ENCODE measurements around the gene PCNX2. TPM values are rescaled to one million over a fixed set of nuclear protein-coding genes. Genes with fewer than 3 reads are reported as not detected.

The PCNX2 gene
- total and polyA plus RNA-seq, 2 of the 13 experiments (the other 11 are each of a cell fraction or from before 2014, with no cell fraction given): 0.11 to 0.42 TPM

GRCh38 chr1:233075915-233076295, 219.6 kb downstream of the PCNX2 start:
- Histone ChIP-seq H2AFZ (ENCODE audit: low read length) (no peak overlapping the region), H3K27ac (ENCODE audit: extremely low read length, insufficient read depth, low read length) (no peak overlapping the region), H3K27me3 (ENCODE audit: control insufficient read depth in 1 of 2, insufficient read depth in 2 of 2, low read length in 2 of 2) (no peaks in the 10 kb centered on the region), H3K4me2 (ENCODE audit: low read depth, low read length) (no peak overlapping the region), H3K79me2 (ENCODE audit: insufficient read depth, low read length) (no peaks in the 10 kb centered on the region), H3K36me3 (replicated peaks in 1 of 2; ENCODE audit: control insufficient read depth in 1 of 2, insufficient read depth in 2 of 2, low read length in 2 of 2) (no peaks in the 10 kb centered on the region), H3K4me3 (replicated peaks in 1 of 3; ENCODE audit: insufficient read depth in 1 of 3, low read depth in 2 of 3, low read length in 3 of 3) (no peak overlapping the region), H4K20me1 (ENCODE audit: insufficient read depth, low read length) (no peaks in the 10 kb centered on the region), H3K4me1 (ENCODE audit: insufficient read depth, low read length) (no peaks in the 10 kb centered on the region), H3K9me3 (ENCODE audit: low read length) (no peaks in the 10 kb centered on the region), H3K9ac (ENCODE audit: insufficient read depth, low read depth, low read length) (no peak overlapping the region)
- ATAC-seq: no peak
- FAIRE-seq: no peak
- TF ChIP-seq ZNF552 (CRISPR knock-in tag; IDR thresholded peaks at IDR 0.05; ENCODE audit: borderline replicate concordance): no peak
- no peak for TF ChIP-seq ZNF724P (CRISPR knock-in tag; IDR thresholded peaks at IDR 0.05; ENCODE audit: borderline replicate concordance)
- no peak for DNase-seq (ENCODE audit: low spot score)
- CTCF ChIA-PET (ENCODE audit: low intra/inter-chr PET ratio, low total read pairs): no interaction called here
- in situ Hi-C loops (cut with HindIII; ENCODE audit: extremely low pct_ligation_motif_present, low pct_unique_long_range_greater_than_20kb): no loop called here
- 0% methylated on average over 1 of the region's 1 CpG for WGBS (ENCODE audit: low lambda C conversion rate)
- intact Hi-C loops (cut with micrococcal nuclease; ENCODE audit: unreplicated experiment): no loop called here
- POLR2A ChIA-PET: no interaction called here
- BruUV-seq (replicated peaks): no TSS peak

DNA sequence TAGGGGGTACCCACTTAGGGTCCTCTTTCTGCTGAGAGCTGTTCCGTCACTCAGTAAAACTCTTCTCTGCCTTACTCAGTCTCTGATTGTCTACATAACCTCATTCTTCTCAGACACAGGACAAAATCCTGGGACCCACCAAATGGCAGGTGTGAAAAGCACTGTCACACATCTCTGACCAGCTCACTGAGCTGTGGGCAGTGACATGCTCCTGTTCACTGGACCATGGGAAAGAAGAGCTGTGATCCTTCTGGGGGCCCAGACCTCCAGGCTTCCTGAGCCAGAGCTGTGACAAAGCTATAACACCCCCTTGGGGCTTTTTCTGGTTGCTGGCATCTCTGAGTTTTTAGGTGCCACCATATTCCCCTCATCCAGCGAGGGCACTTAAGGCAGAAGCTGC, 229.4 kb downstream of the PCNX2 start:
- 27% methylated on average over 2 of the region's 2 CpGs for WGBS (ENCODE audit: low lambda C conversion rate)
- no peak for DNase-seq (ENCODE audit: low spot score)
- Histone ChIP-seq H3K4me3 (replicated peaks in 1 of 3; ENCODE audit: insufficient read depth in 1 of 3, low read depth in 2 of 3, low read length in 3 of 3) (no peak overlapping the region), H3K79me2 (ENCODE audit: insufficient read depth, low read length) (no peaks in the 10 kb centered on the region), H4K20me1 (ENCODE audit: insufficient read depth, low read length) (no peaks in the 10 kb centered on the region), H3K9me3 (ENCODE audit: low read length) (no peaks in the 10 kb centered on the region), H3K4me2 (ENCODE audit: low read depth, low read length) (no peak overlapping the region), H3K27me3 (ENCODE audit: control insufficient read depth in 1 of 2, insufficient read depth in 2 of 2, low read length in 2 of 2) (no peaks in the 10 kb centered on the region), H2AFZ (ENCODE audit: low read length) (no peak overlapping the region), H3K4me1 (ENCODE audit: insufficient read depth, low read length) (no peaks in the 10 kb centered on the region), H3K36me3 (replicated peaks in 1 of 2; ENCODE audit: control insufficient read depth in 1 of 2, insufficient read depth in 2 of 2, low read length in 2 of 2) (no peaks in the 10 kb centered on the region), H3K9ac (ENCODE audit: insufficient read depth, low read depth, low read length) (no peak overlapping the region), H3K27ac (ENCODE audit: extremely low read length, insufficient read depth, low read length) (no peak overlapping the region)
- no peak for FAIRE-seq
- ATAC-seq: no peak
- BruUV-seq (replicated peaks): no TSS peak
- in situ Hi-C loops (cut with HindIII; ENCODE audit: extremely low pct_ligation_motif_present, low pct_unique_long_range_greater_than_20kb) (no loop called here), intact Hi-C loops (cut with micrococcal nuclease; ENCODE audit: unreplicated experiment) (no loop called here)
- TF ChIP-seq ZNF260 (CRISPR knock-in tag; IDR thresholded peaks at IDR 0.05; ENCODE audit: borderline replicate concordance, low read depth): no peak
- TF ChIP-seq POLR2A (IDR thresholded peaks at IDR 0.05; ENCODE audit: insufficient read depth in 1 of 2, low read depth in 2 of 2, low read length in 2 of 2): no peak
- no peak for TF ChIP-seq SYNCRIP (IDR thresholded peaks at IDR 0.05; ENCODE audit: insufficient read depth, low read depth, low read length)
- no peak for TF ChIP-seq BORCS8-MEF2B (CRISPR knock-in tag; IDR thresholded peaks at IDR 0.05)
- TF ChIP-seq ZNF703 (CRISPR knock-in tag; IDR thresholded peaks at IDR 0.05; ENCODE audit: borderline replicate concordance): no peak
- TF ChIP-seq ZNF550 (CRISPR knock-in tag; IDR thresholded peaks at IDR 0.05; ENCODE audit: borderline replicate concordance): no peak
- no peak for TF ChIP-seq MTF1 (CRISPR knock-in tag; IDR thresholded peaks at IDR 0.05)
- TF ChIP-seq, protein P1, sequence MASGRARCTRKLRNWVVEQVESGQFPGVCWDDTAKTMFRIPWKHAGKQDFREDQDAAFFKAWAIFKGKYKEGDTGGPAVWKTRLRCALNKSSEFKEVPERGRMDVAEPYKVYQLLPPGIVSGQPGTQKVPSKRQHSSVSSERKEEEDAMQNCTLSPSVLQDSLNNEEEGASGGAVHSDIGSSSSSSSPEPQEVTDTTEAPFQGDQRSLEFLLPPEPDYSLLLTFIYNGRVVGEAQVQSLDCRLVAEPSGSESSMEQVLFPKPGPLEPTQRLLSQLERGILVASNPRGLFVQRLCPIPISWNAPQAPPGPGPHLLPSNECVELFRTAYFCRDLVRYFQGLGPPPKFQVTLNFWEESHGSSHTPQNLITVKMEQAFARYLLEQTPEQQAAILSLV (CRISPR knock-in tag; IDR thresholded peaks at IDR 0.05; ENCODE audit: borderline replicate concordance): no peak
- TF ChIP-seq DNMT3B (CRISPR knock-in tag; conservative IDR thresholded peaks at IDR 0.05): no peak
- no peak for TF ChIP-seq TRAFD1 (CRISPR knock-in tag; IDR thresholded peaks at IDR 0.05; ENCODE audit: borderline replicate concordance)
- no peak for TF ChIP-seq NR2F2 (IDR thresholded peaks at IDR 0.05; ENCODE audit: borderline replicate concordance, low read depth)
- CTCF ChIA-PET (ENCODE audit: low intra/inter-chr PET ratio, low total read pairs): no interaction called here
- POLR2A ChIA-PET: no interaction called here
